Fibroblast of the aortic adventitia (primary cell): ENCODE measurements around the gene PSMC5. TPM values are rescaled to one million over a fixed set of nuclear protein-coding genes. Genes with fewer than 3 reads are reported as not detected.
"Not testable (repeated sequence)": the region's sequence is repeated elsewhere in the genome, so short reads cannot be mapped to it uniquely, and the experiment has no call there.

Source experiments
- DNase-seq: peaks from one replicate; pipeline ENCODE4 v3.0.0-alpha.2; 2010; ENCODE audit warnings: low read depth
- H3K4me3 ChIP-seq: 2 replicates; pipeline ENCODE4 v1.5.1; 2011; ENCODE audit warnings: low read depth, mild to moderate bottlenecking, control low read depth, low read length, moderate library complexity
- total RNA-seq: library from RNA; depleted of rRNA; stranded (reverse); fragments of >200 nt; gene quantifications from 2 replicates; pipeline ENCODE4 v1.2.3, GENCODE V29; 2012; ENCODE audit warnings: low replicate concordance
- TF ChIP-seq, protein P1 (sequence below): IDR thresholded peaks from 2 replicates; pipeline ENCODE4 v1.5.1; 2011; ENCODE audit warnings: mild to moderate bottlenecking, low read length, control low read depth, inconsistent platforms; ENCODE audit not compliant: insufficient read depth

The PSMC5 gene
- total RNA-seq, 1 donor: 68.2 TPM

DNA sequence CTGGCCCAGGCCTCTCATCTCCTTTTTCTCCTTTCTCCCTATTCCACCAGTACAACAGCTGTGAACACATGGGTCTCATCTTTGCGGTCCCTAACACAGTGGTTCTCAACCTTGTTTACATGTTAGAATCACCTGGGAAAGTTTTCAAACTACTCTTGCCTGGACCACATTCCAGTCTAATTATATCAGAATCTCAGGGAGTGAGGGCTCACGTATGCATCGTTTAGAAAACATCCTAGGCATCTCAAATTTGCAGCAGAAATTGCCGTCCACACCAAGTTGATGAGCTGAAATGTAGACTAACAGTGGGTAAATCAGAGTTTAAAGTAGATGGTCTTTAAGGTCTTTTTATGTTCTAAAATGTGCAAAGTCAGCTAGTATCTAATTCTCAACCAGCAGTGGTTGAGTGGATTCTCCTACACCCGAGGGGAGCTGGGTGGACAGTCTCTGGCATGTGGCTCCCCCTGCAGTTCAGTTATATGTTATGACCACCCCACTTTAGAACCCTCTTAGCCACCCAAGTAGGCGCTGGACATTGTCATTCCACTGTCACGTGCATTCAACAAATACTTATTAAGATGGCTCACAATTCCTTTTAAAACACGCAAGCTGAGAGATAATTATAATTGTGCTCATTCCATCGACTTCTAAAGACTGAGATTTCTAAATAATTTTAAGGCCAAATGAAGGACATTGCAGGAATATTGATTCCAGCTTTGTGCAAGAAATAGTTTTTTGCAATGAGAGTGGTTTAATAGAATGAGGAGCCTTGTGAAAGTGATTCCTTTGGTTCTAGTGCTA lies 42.5 kb downstream of the PSMC5 start:
- TF ChIP-seq, protein P1, sequence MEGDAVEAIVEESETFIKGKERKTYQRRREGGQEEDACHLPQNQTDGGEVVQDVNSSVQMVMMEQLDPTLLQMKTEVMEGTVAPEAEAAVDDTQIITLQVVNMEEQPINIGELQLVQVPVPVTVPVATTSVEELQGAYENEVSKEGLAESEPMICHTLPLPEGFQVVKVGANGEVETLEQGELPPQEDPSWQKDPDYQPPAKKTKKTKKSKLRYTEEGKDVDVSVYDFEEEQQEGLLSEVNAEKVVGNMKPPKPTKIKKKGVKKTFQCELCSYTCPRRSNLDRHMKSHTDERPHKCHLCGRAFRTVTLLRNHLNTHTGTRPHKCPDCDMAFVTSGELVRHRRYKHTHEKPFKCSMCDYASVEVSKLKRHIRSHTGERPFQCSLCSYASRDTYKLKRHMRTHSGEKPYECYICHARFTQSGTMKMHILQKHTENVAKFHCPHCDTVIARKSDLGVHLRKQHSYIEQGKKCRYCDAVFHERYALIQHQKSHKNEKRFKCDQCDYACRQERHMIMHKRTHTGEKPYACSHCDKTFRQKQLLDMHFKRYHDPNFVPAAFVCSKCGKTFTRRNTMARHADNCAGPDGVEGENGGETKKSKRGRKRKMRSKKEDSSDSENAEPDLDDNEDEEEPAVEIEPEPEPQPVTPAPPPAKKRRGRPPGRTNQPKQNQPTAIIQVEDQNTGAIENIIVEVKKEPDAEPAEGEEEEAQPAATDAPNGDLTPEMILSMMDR: peak; percentile 6
- H3K4me3 ChIP-seq: not testable (repeated sequence)
- peak; percentile 31 for DNase-seq

DNA sequence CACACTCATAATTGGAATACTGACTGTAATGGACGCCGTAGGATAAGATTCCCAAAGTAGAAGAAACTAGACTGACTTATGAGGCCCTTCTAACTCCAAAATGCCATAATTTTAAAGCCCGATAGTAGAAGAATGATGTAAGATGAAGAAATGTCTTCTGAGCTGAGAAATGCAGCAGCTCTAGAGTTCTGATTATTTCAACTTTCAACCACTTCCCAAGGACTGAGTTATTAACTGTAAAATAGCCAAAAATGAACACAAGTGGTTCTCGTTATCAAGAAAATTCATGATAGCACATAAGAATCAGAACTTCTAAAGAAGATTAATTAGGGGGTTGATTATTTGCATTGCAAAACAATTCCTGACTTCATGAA lies 43.0 kb downstream of the PSMC5 start:
- H3K4me3 ChIP-seq: not testable (repeated sequence)
- DNase-seq: peak; percentile 65

DNA sequence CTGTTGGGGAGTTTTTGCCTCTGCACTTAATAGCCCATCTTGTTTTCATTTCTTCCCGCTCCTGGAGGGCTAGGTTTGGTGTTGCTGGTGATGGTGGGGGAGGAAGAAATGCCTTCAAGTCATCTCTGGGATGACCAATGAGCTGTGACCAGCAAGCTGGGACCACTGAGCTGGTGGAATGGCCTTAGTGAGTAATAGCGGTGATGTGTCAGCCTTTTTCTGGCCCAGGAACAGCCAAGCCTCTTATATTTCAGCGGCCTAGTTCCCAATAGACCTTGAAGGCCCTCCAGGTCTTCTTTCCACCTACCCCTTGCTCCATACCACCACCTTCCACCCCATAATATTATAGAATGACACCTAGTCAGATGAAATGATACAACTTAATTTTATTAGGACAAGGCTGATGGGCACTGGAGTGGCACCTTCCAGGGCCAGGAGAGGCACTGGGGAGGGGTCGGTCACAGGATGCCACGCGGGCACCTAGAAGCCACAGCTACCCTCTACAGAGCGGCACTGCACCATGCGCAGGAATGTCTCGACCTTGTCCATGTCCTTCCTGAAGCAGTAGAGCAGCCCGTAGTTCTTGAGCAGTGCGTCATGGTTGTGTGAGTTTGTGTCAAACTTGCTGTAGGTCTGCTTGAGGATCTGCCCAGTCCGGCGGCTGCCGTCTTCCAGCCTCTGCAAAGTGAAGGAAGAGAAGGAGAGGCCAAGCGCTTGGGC lies 44.6 kb downstream of the PSMC5 start:
- H3K4me3 ChIP-seq, DNase-seq: not testable (repeated sequence)

DNA sequence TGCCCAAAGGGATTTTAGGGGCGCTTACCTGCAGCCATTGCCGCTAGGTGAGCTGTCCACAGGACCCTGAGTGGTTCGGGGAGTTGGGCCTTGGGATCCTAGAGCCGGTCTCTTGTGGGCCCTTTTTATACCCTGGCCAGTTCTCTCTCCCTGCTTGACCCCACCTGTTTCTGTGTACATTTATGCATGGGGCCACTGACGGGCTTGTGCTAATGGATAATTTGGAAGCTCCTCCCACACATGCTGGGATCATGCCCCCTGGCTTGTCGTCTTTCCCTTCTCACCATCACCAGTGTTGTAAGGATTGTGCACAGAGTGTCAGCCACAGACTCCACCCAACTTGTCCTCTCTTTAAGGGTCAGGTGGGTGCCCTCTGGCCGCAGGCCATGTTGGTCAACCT lies 46.3 kb downstream of the PSMC5 start, which contains the start of gene CSH2:
CSH2 (minus strand) TSS at position 101 of the 400 bp plus-strand sequence; CDS start at position 38, 63 bp downstream.
- H3K4me3 ChIP-seq, DNase-seq: not testable (repeated sequence)

DNA sequence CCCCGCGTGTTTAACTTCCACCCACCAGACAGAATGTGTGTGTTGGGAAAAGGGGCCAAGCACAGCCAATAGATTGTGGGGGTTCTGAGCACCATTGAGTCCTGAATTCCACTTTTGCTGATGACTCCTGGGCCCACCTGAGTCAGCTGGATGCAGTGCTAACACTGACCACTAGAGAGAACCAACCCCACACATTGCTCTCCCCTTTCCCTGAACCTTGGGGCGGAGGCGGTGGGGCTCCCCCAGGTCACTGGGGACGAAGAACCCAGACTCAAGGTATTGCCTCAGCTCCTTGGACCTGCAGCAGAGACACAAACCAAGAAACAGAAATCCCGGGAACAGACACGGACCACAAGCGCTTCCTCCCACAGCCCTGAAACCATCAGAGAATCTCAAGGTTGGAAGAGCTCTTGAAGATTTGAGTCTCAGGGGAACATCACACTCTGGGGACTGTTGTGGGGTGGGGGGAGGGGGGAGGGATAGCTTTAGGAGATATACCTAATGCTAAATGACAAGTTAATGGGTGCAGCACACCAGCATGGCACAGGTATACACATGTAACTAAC lies 46.9 kb downstream of the PSMC5 start:
- not testable (repeated sequence) for DNase-seq, H3K4me3 ChIP-seq

DNA sequence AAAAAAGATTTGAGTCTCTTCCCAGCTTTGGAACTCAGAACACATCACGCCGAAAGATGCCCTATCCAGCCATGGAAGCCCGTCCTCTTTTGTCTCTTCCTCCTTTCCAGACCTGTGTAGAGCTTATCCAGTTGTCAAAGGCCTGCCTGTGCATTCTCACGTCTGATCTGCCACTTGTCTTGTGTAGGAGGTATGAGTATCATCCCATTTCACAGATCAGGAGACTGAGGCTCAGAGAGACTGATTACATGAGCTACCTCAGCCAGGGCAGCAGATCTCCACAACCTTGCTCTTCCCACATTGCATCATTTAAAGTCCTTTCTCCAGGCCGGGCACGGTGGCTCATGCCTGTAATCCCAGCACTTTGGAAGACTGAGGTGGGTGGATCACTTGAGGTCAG lies 47.5 kb downstream of the PSMC5 start:
- not testable (repeated sequence) for DNase-seq, H3K4me3 ChIP-seq

DNA sequence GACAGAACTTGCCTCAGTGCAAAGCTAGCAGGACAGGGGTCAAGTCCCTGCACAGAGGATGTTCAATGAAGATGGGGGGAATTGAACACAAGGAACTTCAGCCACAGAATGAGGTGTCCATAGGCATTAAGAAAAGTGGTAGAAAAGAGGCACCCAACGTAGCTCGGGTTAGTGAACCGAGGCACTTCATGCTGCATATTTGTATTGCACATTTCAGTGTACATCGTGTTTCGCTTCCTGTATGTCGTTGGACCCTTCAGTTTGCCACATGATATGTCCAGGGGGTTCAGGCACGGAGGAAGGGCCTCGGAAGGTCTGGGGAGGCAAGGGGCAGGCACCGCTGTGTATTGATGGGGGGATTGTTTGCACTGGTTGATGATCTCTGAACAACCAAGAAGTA lies 51.2 kb downstream of the PSMC5 start:
- DNase-seq: not testable (repeated sequence)

DNA sequence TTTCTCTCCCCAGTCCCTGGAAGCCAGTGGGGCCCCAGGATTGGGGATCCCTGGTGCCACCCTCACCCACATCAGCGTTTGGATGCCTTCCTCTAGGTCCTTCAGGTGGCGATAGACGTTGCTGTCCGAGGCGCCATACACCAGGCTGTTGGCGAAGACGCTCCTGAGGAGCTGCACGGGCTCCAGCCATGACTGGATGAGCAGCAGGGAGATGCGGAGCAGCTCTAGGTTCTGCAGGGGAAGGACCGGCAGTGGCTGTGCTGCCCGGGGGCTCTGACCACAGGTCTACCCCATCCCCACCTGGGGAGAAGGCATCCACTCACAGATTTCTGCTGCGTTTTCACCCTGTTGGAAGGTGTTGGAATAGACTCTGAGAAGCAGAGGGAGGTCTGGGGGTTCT lies 53.5 kb downstream of the PSMC5 start:
- no peak overlapping the region for H3K4me3 ChIP-seq
- TF ChIP-seq, protein P1: no peak
- no peak for DNase-seq

More for the DNA sequence above, 51.2 kb downstream of the PSMC5 start:
- H3K4me3 ChIP-seq: not testable (repeated sequence)

DNA sequence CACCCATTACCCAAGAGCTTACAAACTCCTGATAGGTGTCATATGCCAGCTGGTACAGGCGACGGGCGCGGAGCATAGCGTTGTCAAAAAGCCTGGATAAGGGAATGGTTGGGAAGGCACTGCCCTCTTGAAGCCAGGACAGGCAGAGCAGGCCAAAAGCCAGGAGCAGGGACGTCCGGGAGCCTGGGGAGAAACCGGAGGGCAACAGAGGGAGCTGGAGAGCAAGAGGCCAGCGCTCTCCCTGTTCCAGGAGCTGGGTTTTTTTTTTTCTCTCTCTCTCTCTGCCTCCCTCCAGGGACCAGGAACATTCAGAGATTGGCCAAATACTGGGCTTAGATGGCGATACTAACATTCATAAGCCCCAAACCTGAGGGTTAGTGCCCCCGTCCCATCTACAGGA lies 54.1 kb downstream of the PSMC5 start:
- not testable (repeated sequence) for DNase-seq, H3K4me3 ChIP-seq

Other genes with a start within 250 kb of the PSMC5 start
- gene TACO1, start 226.5 kb upstream of the PSMC5 start, total RNA-seq: 16.1 and 20.3 TPM in 2 replicates
- gene MAP3K3, start 205.0 kb upstream of the PSMC5 start, total RNA-seq: 25.0 and 37.4 TPM in 2 replicates
- 2.8 and 10.9 TPM in 2 replicates for gene LIMD2, start 127.3 kb upstream of the PSMC5 start, total RNA-seq
- gene STRADA, start 85.6 kb upstream of the PSMC5 start, total RNA-seq: 36.4 and 39.5 TPM in 2 replicates
- 70.2 and 264 TPM in 2 replicates for gene CCDC47, start 53.8 kb upstream of the PSMC5 start, total RNA-seq
- gene DDX42, start 53.3 kb upstream of the PSMC5 start, total RNA-seq: 76.3 and 157 TPM in 2 replicates
- 39.8 and 80.7 TPM in 2 replicates for gene FTSJ3, start 232 bp downstream of the PSMC5 start, total RNA-seq
- gene SMARCD2, start 15.3 kb downstream of the PSMC5 start, total RNA-seq: 33.9 and 50.1 TPM in 2 replicates
- gene CSH2, start 46.2 kb downstream of the PSMC5 start, total RNA-seq: not detected in 2 replicates
- not detected in 2 replicates for gene GH2, start 54.5 kb downstream of the PSMC5 start, total RNA-seq
- gene CSH1, start 69.1 kb downstream of the PSMC5 start, total RNA-seq: not detected in 2 replicates
- not detected in 2 replicates for gene CSHL1, start 83.8 kb downstream of the PSMC5 start, total RNA-seq
- gene GH1, start 91.4 kb downstream of the PSMC5 start, total RNA-seq: not detected in 2 replicates
- not detected in 2 replicates for gene CD79B, start 104.9 kb downstream of the PSMC5 start, total RNA-seq
- gene SCN4A, start 145.5 kb downstream of the PSMC5 start, total RNA-seq: 0.18 TPM in 1 of 2 replicates, not detected in the other
- gene PRR29, start 170.9 kb downstream of the PSMC5 start, total RNA-seq: 0.99 and 1.4 TPM in 2 replicates
- 2.6 and 3.0 TPM in 2 replicates for gene ICAM2, start 193.2 kb downstream of the PSMC5 start, total RNA-seq